GM12892 (cell line): Measurements from ENCODE around the gene CERS6.

Experiments
- POLR2A ChIP-seq: IDR thresholded peaks from 2 replicates; pipeline ENCODE4 v1.6.1; 2011; ENCODE audit warnings: low read depth, low read length, control low read depth
- POLR2AphosphoS5 ChIP-seq: IDR thresholded peaks from 2 replicates; pipeline ENCODE4 v1.6.1; 2011; ENCODE audit warnings: low read depth, low read length, control low read depth
- TAF1 ChIP-seq: IDR thresholded peaks from 2 replicates; pipeline ENCODE4 v1.6.1; 2011; ENCODE audit warnings: low read depth, mild to moderate bottlenecking, control low read depth, low read length, borderline replicate concordance

DNA sequence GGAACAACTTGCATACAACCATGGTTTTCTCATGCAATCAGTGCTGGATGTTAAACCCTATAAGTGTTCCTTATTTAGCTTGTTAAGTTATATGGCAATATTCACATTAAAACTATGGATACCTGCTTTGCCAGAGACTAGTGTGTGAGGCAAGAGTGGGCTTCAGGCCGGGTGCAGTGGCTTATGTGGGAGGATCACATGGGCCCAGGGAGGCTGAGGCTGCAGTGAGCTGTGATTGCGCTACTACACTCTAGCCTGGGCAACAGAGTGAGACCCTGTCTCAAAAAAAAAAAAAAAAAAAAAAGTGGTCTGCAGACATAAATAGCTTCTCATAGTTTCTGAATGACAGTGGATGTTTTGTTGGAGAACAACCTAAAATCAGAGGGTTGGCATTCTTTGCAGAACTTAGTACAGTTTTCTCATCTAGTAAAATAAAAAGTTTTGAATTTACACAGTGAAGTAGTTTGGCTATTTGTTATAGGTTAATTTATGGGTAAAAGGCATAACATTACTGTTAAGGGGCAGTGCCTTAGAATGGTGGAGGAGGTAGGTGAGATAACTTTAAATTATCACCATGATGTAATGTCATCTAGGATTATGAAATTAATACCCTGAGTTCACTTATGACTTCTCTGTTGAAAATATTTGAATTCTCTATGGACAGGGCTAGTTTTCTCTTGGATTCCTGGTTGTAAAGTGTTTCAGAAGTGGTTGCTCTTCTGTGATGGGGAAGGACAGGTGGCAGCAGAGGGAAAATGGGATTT, 5.3 kb downstream of the CERS6 start:
- no peak for TF ChIP-seq POLR2A
- no peak for TF ChIP-seq POLR2AphosphoS5
- TF ChIP-seq TAF1, result no peak
